ENCODE measurements around the gene KLHDC7A. TPM values are rescaled to one million over a fixed set of nuclear protein-coding genes. Genes with fewer than 3 reads are reported as not detected.
A peak's percentile ranks its signal among the peaks of the same experiment; 100 is the strongest.

Gene KLHDC7A
- not detected for total RNA-seq

GRCh38 chr1:18480315-18481189 lies at the start of gene KLHDC7A:
Gene KLHDC7A, plus strand, starts transcription at chr1:18480930. Its CDS starts 52 bp downstream, at chr1:18480982.
- no peaks in the 10 kb centered on the region for H3K9me3 Mint-ChIP-seq
- peaks cover 10% of the 10 kb centered on the region for H3K27me3 Mint-ChIP-seq (ENCODE audit: low read depth)
- DNase-seq = no peak
- no peak for ATAC-seq (replicated peaks in 1 of 2)
- no peaks in the 10 kb centered on the region for H3K36me3 Mint-ChIP-seq (ENCODE audit: insufficient read depth in 2 of 2)
- H3K27ac Mint-ChIP-seq = no peak within 1 kb of the TSS
- peaks cover 14% of the 10 kb centered on the region for H3K4me1 Mint-ChIP-seq (ENCODE audit: low read depth)
- no peak within 1 kb of the TSS for H3K4me3 Mint-ChIP-seq

- DNase-seq (no peak), ATAC-seq (replicated peaks in 1 of 2) (no peak)
- H3K27me3 Mint-ChIP-seq (ENCODE audit: low read depth) = peaks cover 13% of the 10 kb centered on the region
- H3K9me3 Mint-ChIP-seq = peaks cover 8 to 9% of the 10 kb centered on the region in 2 donors
- peaks cover 0 to 2% of the 10 kb centered on the region in 2 donors for H3K36me3 Mint-ChIP-seq (ENCODE audit: insufficient read depth in 2 of 2)
- H3K4me1 Mint-ChIP-seq (ENCODE audit: low read depth) = no peaks in the 10 kb centered on the region
- H3K27ac Mint-ChIP-seq = no peak overlapping the region
- H3K4me3 Mint-ChIP-seq = no peak overlapping the region
Observed at GRCh38 chr1:18434041-18434440, 46.7 kb upstream of the KLHDC7A start.

- no peaks in the 10 kb centered on the region for H3K36me3 Mint-ChIP-seq (ENCODE audit: insufficient read depth in 2 of 2)
- H3K4me3 Mint-ChIP-seq = no peak overlapping the region
- H3K9me3 Mint-ChIP-seq = peaks cover 3 to 7% of the 10 kb centered on the region in 2 donors
- no peaks in the 10 kb centered on the region for H3K4me1 Mint-ChIP-seq (ENCODE audit: low read depth)
- ATAC-seq (replicated peaks in 1 of 2) = no peak
- no peak overlapping the region for H3K27ac Mint-ChIP-seq
- peaks cover 38% of the 10 kb centered on the region for H3K27me3 Mint-ChIP-seq (ENCODE audit: low read depth)
- no peak for DNase-seq
Observed at GRCh38 chr1:18440385-18441226, 40.1 kb upstream of the KLHDC7A start.

- Mint-ChIP-seq H3K9me3 (peaks cover 0 to 3% of the 10 kb centered on the region in 2 donors), H3K27me3 (ENCODE audit: low read depth) (peaks cover 27% of the 10 kb centered on the region), H3K27ac (no peak overlapping the region), H3K4me3 (no peak overlapping the region), H3K36me3 (ENCODE audit: insufficient read depth in 2 of 2) (no peaks in the 10 kb centered on the region), H3K4me1 (ENCODE audit: low read depth) (no peaks in the 10 kb centered on the region)
- DNase-seq = no peak
- no peak for ATAC-seq (replicated peaks in 1 of 2)
Observed at GRCh38 chr1:18443587-18444520, 36.9 kb upstream of the KLHDC7A start.

DNA sequence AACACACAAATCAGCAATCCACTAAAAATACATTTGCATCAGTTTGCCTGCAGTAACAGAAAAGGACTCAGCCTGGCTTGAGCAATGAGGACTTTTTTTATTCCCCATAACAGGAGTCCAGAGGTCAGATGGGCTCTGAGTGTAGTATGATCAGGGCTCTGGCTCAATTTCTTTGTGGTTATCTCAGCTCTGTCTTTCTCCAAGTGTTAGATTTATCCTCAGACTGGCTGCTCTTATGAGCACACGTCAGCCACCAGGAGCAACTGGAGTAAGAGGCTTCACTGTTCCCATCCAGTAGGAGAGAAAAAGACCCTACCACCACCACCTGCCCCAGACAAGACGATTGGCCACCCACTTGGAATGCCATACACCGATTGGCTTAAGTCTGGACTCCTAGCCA lies 36.2 kb upstream of the KLHDC7A start:
- H3K27me3 Mint-ChIP-seq (ENCODE audit: low read depth) = peaks cover 24% of the 10 kb centered on the region
- DNase-seq = no peak
- no peak for ATAC-seq (replicated peaks in 1 of 2)
- H3K9me3 Mint-ChIP-seq = peaks cover 0 to 4% of the 10 kb centered on the region in 2 donors
- H3K27ac Mint-ChIP-seq = no peak overlapping the region
- H3K36me3 Mint-ChIP-seq (ENCODE audit: insufficient read depth in 2 of 2) = no peaks in the 10 kb centered on the region
- no peak overlapping the region for H3K4me3 Mint-ChIP-seq
- H3K4me1 Mint-ChIP-seq (ENCODE audit: low read depth) = no peaks in the 10 kb centered on the region

DNA sequence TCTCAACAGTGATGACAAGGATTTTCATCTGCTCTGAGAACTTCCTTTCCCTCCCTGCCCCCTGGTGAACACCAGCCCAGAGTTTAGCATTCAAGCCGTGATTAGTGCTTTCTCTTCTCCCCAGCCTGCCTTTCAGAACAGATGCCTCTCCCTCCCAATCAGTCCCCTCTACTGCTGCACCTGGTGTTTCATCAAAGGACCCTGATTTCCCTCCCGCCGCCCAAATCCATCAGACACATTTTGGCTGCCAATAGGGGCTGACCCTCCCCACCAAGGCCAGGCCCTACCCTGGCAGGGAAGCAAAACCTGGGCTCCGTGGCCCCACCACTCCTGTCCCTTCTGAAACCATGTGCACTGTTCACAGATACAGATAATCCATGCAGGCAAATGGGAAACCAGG lies 34.0 kb upstream of the KLHDC7A start:
- ATAC-seq (replicated peaks in 1 of 2) (no peak), DNase-seq (no peak)
- peaks cover 28% of the 10 kb centered on the region for H3K27me3 Mint-ChIP-seq (ENCODE audit: low read depth)
- H3K4me3 Mint-ChIP-seq = no peak overlapping the region
- H3K9me3 Mint-ChIP-seq = peaks cover 0 to 1% of the 10 kb centered on the region in 2 donors
- H3K4me1 Mint-ChIP-seq (ENCODE audit: low read depth) = no peaks in the 10 kb centered on the region
- no peaks in the 10 kb centered on the region for H3K36me3 Mint-ChIP-seq (ENCODE audit: insufficient read depth in 2 of 2)
- H3K27ac Mint-ChIP-seq = no peak overlapping the region

- Mint-ChIP-seq H3K4me1 (ENCODE audit: low read depth) (no peaks in the 10 kb centered on the region), H3K9me3 (peaks cover 0 to 1% of the 10 kb centered on the region in 2 donors), H3K27me3 (ENCODE audit: low read depth) (peaks cover 28% of the 10 kb centered on the region), H3K36me3 (ENCODE audit: insufficient read depth in 2 of 2) (no peaks in the 10 kb centered on the region), H3K4me3 (no peak overlapping the region), H3K27ac (no peak overlapping the region)
- no peak for ATAC-seq (replicated peaks in 1 of 2)
- DNase-seq = no peak
Observed at GRCh38 chr1:18447509-18448220, 33.1 kb upstream of the KLHDC7A start.

DNA sequence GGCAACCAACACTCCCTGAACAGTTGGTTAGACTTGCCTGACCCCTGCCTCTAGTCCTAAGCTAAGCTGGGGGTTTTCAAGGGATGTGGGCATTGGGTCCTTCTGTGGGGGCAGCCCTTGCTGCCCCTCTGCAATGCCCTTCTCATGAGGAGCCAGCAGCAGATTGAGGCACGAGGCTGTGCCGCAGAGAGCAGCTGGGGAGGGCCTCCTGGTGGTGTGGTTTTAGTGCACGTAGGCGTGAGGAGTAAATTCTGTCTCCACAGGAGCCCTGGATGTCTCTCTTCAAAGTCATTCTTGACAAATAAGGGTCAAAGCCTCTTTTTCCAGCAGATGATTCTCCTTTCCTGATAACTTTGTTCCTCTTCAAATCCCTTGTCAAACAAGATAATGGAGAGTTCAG lies 31.8 kb upstream of the KLHDC7A start:
- no peak for ATAC-seq (replicated peaks in 1 of 2)
- no peaks in the 10 kb centered on the region for H3K4me1 Mint-ChIP-seq (ENCODE audit: low read depth)
- peaks cover 27% of the 10 kb centered on the region for H3K27me3 Mint-ChIP-seq (ENCODE audit: low read depth)
- no peak overlapping the region for H3K4me3 Mint-ChIP-seq
- H3K36me3 Mint-ChIP-seq (ENCODE audit: insufficient read depth in 2 of 2) = no peaks in the 10 kb centered on the region
- no peak overlapping the region for H3K27ac Mint-ChIP-seq
- peaks cover 0 to 1% of the 10 kb centered on the region in 2 donors for H3K9me3 Mint-ChIP-seq
- no peak for DNase-seq

DNA sequence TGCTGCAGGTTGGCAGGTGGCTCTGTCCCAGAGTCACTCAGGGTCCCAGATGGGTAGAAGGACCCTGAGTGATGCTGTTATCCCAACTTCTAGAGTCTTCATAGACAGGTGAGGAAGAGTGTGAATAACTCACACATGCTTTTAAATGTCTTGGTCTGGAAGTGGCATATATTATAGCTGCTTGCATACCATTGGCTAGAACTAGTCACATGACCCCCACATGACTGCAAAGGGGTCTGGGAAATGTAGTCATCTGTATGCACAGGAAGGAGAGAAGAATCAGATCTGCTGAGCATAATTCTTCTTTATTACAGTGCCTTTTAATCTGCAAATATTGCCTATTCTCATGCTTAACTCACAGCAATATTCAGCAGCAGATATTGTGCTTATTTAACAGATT lies 28.2 kb upstream of the KLHDC7A start:
- peaks cover 0 to 1% of the 10 kb centered on the region in 2 donors for H3K9me3 Mint-ChIP-seq
- H3K4me1 Mint-ChIP-seq (ENCODE audit: low read depth) = no peaks in the 10 kb centered on the region
- peaks cover 26% of the 10 kb centered on the region for H3K27me3 Mint-ChIP-seq (ENCODE audit: low read depth)
- peak in 1 of 2 donors; percentile 7 for DNase-seq
- no peak overlapping the region for H3K4me3 Mint-ChIP-seq
- ATAC-seq (replicated peaks in 1 of 2) = peak in 1 of 2 donors; percentile 45
- H3K27ac Mint-ChIP-seq = no peak overlapping the region
- no peaks in the 10 kb centered on the region for H3K36me3 Mint-ChIP-seq (ENCODE audit: insufficient read depth in 2 of 2)

GRCh38 chr1:18458133-18459092 lies 22.3 kb upstream of the KLHDC7A start:
- H3K9me3 Mint-ChIP-seq = no peaks in the 10 kb centered on the region
- H3K27ac Mint-ChIP-seq = no peak overlapping the region
- H3K4me3 Mint-ChIP-seq = no peak overlapping the region
- ATAC-seq (replicated peaks in 1 of 2) = no peak
- DNase-seq = no peak
- peaks cover 28% of the 10 kb centered on the region for H3K27me3 Mint-ChIP-seq (ENCODE audit: low read depth)
- no peaks in the 10 kb centered on the region for H3K36me3 Mint-ChIP-seq (ENCODE audit: insufficient read depth in 2 of 2)
- H3K4me1 Mint-ChIP-seq (ENCODE audit: low read depth) = no peaks in the 10 kb centered on the region

- Mint-ChIP-seq H3K4me1 (ENCODE audit: low read depth) (peaks cover 12% of the 10 kb centered on the region), H3K36me3 (ENCODE audit: insufficient read depth in 2 of 2) (no peaks in the 10 kb centered on the region), H3K27me3 (ENCODE audit: low read depth) (peaks cover 20% of the 10 kb centered on the region), H3K4me3 (no peak overlapping the region), H3K9me3 (no peaks in the 10 kb centered on the region), H3K27ac (no peak overlapping the region)
- no peak for DNase-seq
- no peak for ATAC-seq (replicated peaks in 1 of 2)
Observed at GRCh38 chr1:18461656-18462055, 19.1 kb upstream of the KLHDC7A start.
